SK-N-SH (cell line): ENCODE data around the gene TPRG1. TPM values are rescaled to one million over a fixed set of nuclear protein-coding genes. Genes with fewer than 3 reads are reported as not detected.

ENCODE experiments used
- CTCF ChIA-PET: fragments of 300-600, 350-600 bp; formaldehyde crosslinking; extraction: SDS; loops from one replicate; lab custom pipeline; 2021; lab: Yijun Ruan, JAX
- POLR2A ChIA-PET: fragments of 350-600 bp; sonication (Branson Sonifier 250); formaldehyde crosslinking; extraction: SDS; loops from one replicate; lab custom pipeline; 2020; ENCODE audit warnings: antibody characterized with exemption, inconsistent platforms; lab: Yijun Ruan, JAX
- DNase-seq: peaks from one replicate; pipeline ENCODE4 v3.0.0; 2012
- H2AFZ ChIP-seq: fragments of 200-600 bp; sonication (generic); 2 replicates; pipeline ENCODE4 v1.8.1; 2016; ENCODE audit warnings: antibody characterized with exemption, mild to moderate bottlenecking, low read depth
- H3F3A ChIP-seq: fragments of 200-600 bp; sonication (generic); replicated peaks from 2 replicates; pipeline ENCODE3; 2016; ENCODE audit warnings: antibody characterized with exemption, mild to moderate bottlenecking; ENCODE audit not compliant: insufficient read depth
- H3K27ac ChIP-seq, 2 experiments: fragments of 200-500 bp in 1 of 2; fragments of 200-600 bp in 1 of 2; sonication (Bioruptor generic) in 1 of 2; sonication (generic), shearing (Covaris generic) in 1 of 2; 2 replicates each; pipeline versions ENCODE4 v1.5.1 to v1.6.1; 2014 to 2016; ENCODE audit warnings: low read depth in 2 of 2, inconsistent platforms in 1 of 2, low read length in 1 of 2, mild to moderate bottlenecking in 1 of 2, mixed read lengths in 1 of 2
- H3K27me3 ChIP-seq: fragments of 200-600 bp; sonication (generic), shearing (Covaris generic); 2 replicates; pipeline ENCODE4 v1.6.1; 2016; ENCODE audit warnings: mixed run types; ENCODE audit not compliant: insufficient read depth
- H3K36me3 ChIP-seq, 2 experiments: fragments of 200-500 bp in 1 of 2; fragments of 200-600 bp in 1 of 2; sonication (Bioruptor generic) in 1 of 2; sonication (generic) in 1 of 2; replicated peaks in 1 of 2; 2 replicates each; pipeline versions ENCODE3 to v1.5.1; 2014 to 2016; ENCODE audit warnings: low read length in 1 of 2, mild to moderate bottlenecking in 1 of 2; ENCODE audit not compliant: insufficient read depth in 2 of 2, control insufficient read depth in 1 of 2
- H3K4me1 ChIP-seq, 2 experiments: fragments of 200-500 bp in 1 of 2; fragments of 200-600 bp in 1 of 2; sonication (Bioruptor generic) in 1 of 2; sonication (generic), shearing (Covaris generic) in 1 of 2; 2 replicates each; pipeline versions ENCODE4 v1.5.1 to v1.6.1; 2014 to 2016; ENCODE audit warnings: low read depth in 1 of 2, low read length in 1 of 2, mixed run types in 1 of 2; ENCODE audit not compliant: insufficient read depth in 2 of 2, control insufficient read depth in 1 of 2
- H3K4me2 ChIP-seq: fragments of 200-600 bp; sonication (generic), shearing (Covaris generic); 2 replicates; pipeline ENCODE4 v1.6.1; 2017; ENCODE audit warnings: mixed run types
- H3K4me3 ChIP-seq, 2 experiments: fragments of 200-500 bp in 1 of 2; fragments of 200-600 bp in 1 of 2; sonication (Bioruptor generic) in 1 of 2; sonication (generic), shearing (Covaris generic) in 1 of 2; 2 replicates each; pipeline versions ENCODE4 v1.5.1 to v1.8.1; 2014 to 2016; ENCODE audit warnings: low read depth in 2 of 2, inconsistent platforms in 1 of 2, low read length in 1 of 2, mild to moderate bottlenecking in 1 of 2, mixed read lengths in 1 of 2, moderate library complexity in 1 of 2
- H3K79me2 ChIP-seq: fragments of 200-600 bp; sonication (generic); 2 replicates; pipeline ENCODE4 v1.8.1; 2017; ENCODE audit warnings: mild to moderate bottlenecking; ENCODE audit not compliant: insufficient read depth
- H3K9ac ChIP-seq: fragments of 200-600 bp; sonication (generic); 2 replicates; pipeline ENCODE4 v1.6.1; 2017; ENCODE audit warnings: mixed run types
- H3K9me2 ChIP-seq: fragments of 200-600 bp; sonication (generic); 2 replicates; pipeline ENCODE4 v1.6.1; 2017; ENCODE audit warnings: mixed run types
- H3K9me3 ChIP-seq: fragments of 200-600 bp; sonication (generic); 2 replicates; pipeline ENCODE4 v1.6.1; 2017; ENCODE audit warnings: mixed run types, mild to moderate bottlenecking, moderate library complexity
- H4K20me1 ChIP-seq: fragments of 200-600 bp; sonication (generic); 2 replicates; pipeline ENCODE4 v1.6.1; 2017; ENCODE audit warnings: mild to moderate bottlenecking, mixed run types; ENCODE audit not compliant: insufficient read depth
- CTCF ChIP-seq: fragments of 200-600 bp; sonication (generic); IDR thresholded peaks from 2 replicates; pipeline ENCODE4 v1.6.1; 2017; ENCODE audit warnings: antibody characterized with exemption, mild to moderate bottlenecking, moderate library complexity
- FOXJ3 ChIP-seq: sonication (generic); formaldehyde crosslinking; IDR thresholded peaks from 2 replicates; pipeline ENCODE4 v1.5.1; 2020; ENCODE audit warnings: mild to moderate bottlenecking, missing genetic modification reagents
- FOXM1 ChIP-seq: IDR thresholded peaks from 2 replicates; pipeline ENCODE4 v1.4.0; 2012; ENCODE audit warnings: low read depth, mild to moderate bottlenecking
- GATA2 ChIP-seq: sonication (generic); formaldehyde crosslinking; IDR thresholded peaks from 2 replicates; pipeline ENCODE4 v1.5.0; 2020; ENCODE audit warnings: mild to moderate bottlenecking, missing genetic modification reagents
- IRF3 ChIP-seq: fragments of 150-350 bp; IDR thresholded peaks from 2 replicates; pipeline ENCODE4 v1.6.1; 2016; ENCODE audit warnings: mild to moderate bottlenecking, low read depth, low read length
- MEF2A ChIP-seq: IDR thresholded peaks from 2 replicates; pipeline ENCODE4 v1.4.0; 2012; ENCODE audit warnings: low read depth, borderline replicate concordance
- RAD21 ChIP-seq: IDR thresholded peaks from 2 replicates; pipeline ENCODE4 v1.6.1; 2012; ENCODE audit warnings: mild to moderate bottlenecking, low read length
- RXRA ChIP-seq: IDR thresholded peaks from 2 replicates; pipeline ENCODE4 v1.4.0; 2012; ENCODE audit warnings: low read depth, mild to moderate bottlenecking, borderline replicate concordance
- SIN3A ChIP-seq: IDR thresholded peaks from 2 replicates; pipeline ENCODE4 v1.6.1; 2012; ENCODE audit warnings: low read depth, mild to moderate bottlenecking, low read length, moderate library complexity, borderline replicate concordance
- TAF1 ChIP-seq: IDR thresholded peaks from 2 replicates; pipeline ENCODE4 v1.6.1; 2012; ENCODE audit warnings: low read depth, mild to moderate bottlenecking, low read length, moderate library complexity, borderline replicate concordance
- WGBS: methylation state at CpG from one replicate; pipeline ENCODE4 v1.1.6; 2017; ENCODE audit warnings: low lambda C conversion rate; 5-methylcytosine and 5-hydroxymethylcytosine counted together
- polyA plus RNA-seq, 3 experiments: library from polyadenylated mRNA; depleted of rRNA; stranded (reverse); fragments of >200 nt; gene quantifications; 2 replicates each; pipeline ENCODE4 v1.2.3, GENCODE V29; 2012
- TF ChIP-seq, protein P1 (sequence below): IDR thresholded peaks from 2 replicates; pipeline ENCODE4 v1.6.1; 2012; ENCODE audit warnings: mild to moderate bottlenecking, low read depth, low read length, moderate library complexity
- TF ChIP-seq, protein P2 (sequence below): fragments of 150-350 bp; IDR thresholded peaks from 2 replicates; pipeline ENCODE4 v1.6.1; 2017; ENCODE audit warnings: antibody characterized with exemption, low read length, low read depth, borderline replicate concordance

TPRG1 gene
- polyA plus RNA-seq, 1 of the 3 experiments (the other 2 are of a cell fraction), result 0.64 TPM

DNA sequence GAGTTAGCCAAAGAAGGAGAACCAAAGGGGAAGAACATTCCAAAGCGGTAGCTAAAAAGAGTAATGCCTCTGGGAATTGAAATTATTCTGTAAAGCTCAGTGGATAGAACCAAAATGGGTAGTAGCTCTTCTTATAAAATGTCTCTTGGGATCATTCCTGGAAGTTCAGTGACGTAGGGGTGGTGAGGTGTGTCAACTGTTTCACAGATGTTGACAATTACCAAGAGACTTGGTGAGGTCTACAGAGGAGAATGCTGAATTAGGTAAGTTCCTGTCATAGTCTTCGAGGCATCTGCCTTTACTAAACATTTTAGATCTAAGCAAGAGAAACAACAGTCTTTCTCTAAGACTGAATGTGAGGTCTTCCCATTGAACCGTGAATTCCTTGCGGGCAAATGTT, 67.8 kb downstream of the TPRG1 start:
- no peaks in the 10 kb centered on the region for H3K27me3 ChIP-seq
- TF ChIP-seq FOXJ3 (CRISPR knock-in tag), result no peak
- TF ChIP-seq CTCF, result no peak
- no peak for TF ChIP-seq SIN3A
- no peak for TF ChIP-seq FOXM1
- TF ChIP-seq, protein P1, sequence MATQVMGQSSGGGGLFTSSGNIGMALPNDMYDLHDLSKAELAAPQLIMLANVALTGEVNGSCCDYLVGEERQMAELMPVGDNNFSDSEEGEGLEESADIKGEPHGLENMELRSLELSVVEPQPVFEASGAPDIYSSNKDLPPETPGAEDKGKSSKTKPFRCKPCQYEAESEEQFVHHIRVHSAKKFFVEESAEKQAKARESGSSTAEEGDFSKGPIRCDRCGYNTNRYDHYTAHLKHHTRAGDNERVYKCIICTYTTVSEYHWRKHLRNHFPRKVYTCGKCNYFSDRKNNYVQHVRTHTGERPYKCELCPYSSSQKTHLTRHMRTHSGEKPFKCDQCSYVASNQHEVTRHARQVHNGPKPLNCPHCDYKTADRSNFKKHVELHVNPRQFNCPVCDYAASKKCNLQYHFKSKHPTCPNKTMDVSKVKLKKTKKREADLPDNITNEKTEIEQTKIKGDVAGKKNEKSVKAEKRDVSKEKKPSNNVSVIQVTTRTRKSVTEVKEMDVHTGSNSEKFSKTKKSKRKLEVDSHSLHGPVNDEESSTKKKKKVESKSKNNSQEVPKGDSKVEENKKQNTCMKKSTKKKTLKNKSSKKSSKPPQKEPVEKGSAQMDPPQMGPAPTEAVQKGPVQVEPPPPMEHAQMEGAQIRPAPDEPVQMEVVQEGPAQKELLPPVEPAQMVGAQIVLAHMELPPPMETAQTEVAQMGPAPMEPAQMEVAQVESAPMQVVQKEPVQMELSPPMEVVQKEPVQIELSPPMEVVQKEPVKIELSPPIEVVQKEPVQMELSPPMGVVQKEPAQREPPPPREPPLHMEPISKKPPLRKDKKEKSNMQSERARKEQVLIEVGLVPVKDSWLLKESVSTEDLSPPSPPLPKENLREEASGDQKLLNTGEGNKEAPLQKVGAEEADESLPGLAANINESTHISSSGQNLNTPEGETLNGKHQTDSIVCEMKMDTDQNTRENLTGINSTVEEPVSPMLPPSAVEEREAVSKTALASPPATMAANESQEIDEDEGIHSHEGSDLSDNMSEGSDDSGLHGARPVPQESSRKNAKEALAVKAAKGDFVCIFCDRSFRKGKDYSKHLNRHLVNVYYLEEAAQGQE, result no peak
- no peak for TF ChIP-seq IRF3
- TF ChIP-seq RAD21, result no peak
- TF ChIP-seq, protein P2, sequence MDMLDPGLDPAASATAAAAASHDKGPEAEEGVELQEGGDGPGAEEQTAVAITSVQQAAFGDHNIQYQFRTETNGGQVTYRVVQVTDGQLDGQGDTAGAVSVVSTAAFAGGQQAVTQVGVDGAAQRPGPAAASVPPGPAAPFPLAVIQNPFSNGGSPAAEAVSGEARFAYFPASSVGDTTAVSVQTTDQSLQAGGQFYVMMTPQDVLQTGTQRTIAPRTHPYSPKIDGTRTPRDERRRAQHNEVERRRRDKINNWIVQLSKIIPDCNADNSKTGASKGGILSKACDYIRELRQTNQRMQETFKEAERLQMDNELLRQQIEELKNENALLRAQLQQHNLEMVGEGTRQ, result no peak
- TF ChIP-seq MEF2A, result no peak
- no peak for TF ChIP-seq RXRA
- TF ChIP-seq GATA2 (CRISPR knock-in tag), result no peak
- no peak for TF ChIP-seq TAF1
- H3K9me3 ChIP-seq, result no peaks in the 10 kb centered on the region
- H4K20me1 ChIP-seq, result no peaks in the 10 kb centered on the region
- no peaks in the 10 kb centered on the region; the same call in 1 of the 2 replicates for H3K9me2 ChIP-seq
- no peak overlapping the region for H3K9ac ChIP-seq
- no peaks in the 10 kb centered on the region for H3K4me1 ChIP-seq
- H3F3A ChIP-seq, result no peaks in the 10 kb centered on the region
- no peak for DNase-seq
- ChIA-PET CTCF (interaction anchor here (1.3 kb wide), 1 partner anchor 1501 kb away, joined by 3 read pairs; no protein-coding TSS in a partner anchor), POLR2A (no interaction called here)
- no peak overlapping the region for H3K27ac ChIP-seq
- no peak overlapping the region for H3K4me2 ChIP-seq
- no peak overlapping the region for H2AFZ ChIP-seq
- no peaks in the 10 kb centered on the region for H3K79me2 ChIP-seq
- H3K4me3 ChIP-seq, result no peak overlapping the region
- WGBS, result 9% methylated on average over 5 of the region's 5 CpGs
- no peaks in the 10 kb centered on the region for H3K36me3 ChIP-seq
